HCT116 (cell line): ENCODE data around the gene STK25. TPM values are rescaled to one million over a fixed set of nuclear protein-coding genes. Genes with fewer than 3 reads are reported as not detected.

ENCODE experiments used
- ATAC-seq: fragments of 200-7000 bp; cut with Tn5 transposase; 2 replicates; pipeline ENCODE4 v1.9.1; 2020; ENCODE audit warnings: mild to moderate bottlenecking, moderate library complexity
- BruUV-seq: library from RNA; stranded (reverse); fragments of 400-500 nt; replicated peaks from 2 replicates; lab custom pipeline; 2021; lab: Mats Ljungman, UMichigan
- CTCF ChIA-PET: fragments of 300-600 bp; sonication (Branson Sonifier 250); formaldehyde crosslinking; loops from one replicate; lab custom pipeline; 2021; ENCODE audit warnings: antibody characterized with exemption; lab: Charles Lee
- POLR2A ChIA-PET: fragments of 300-600, 350-600 bp; sonication (Branson Sonifier 250); formaldehyde crosslinking; loops from one replicate; lab custom pipeline; 2021; ENCODE audit warnings: antibody characterized with exemption; lab: Charles Lee
- RAD21 ChIA-PET, 2 experiments: fragments of 300-600 bp; sonication (Branson Sonifier 250); formaldehyde crosslinking; loops; one replicate each; lab custom pipeline; 2023; ENCODE audit warnings: low total read pairs in 2 of 2; ENCODE audit not compliant: uncharacterized antibody in 2 of 2, unreplicated experiment in 2 of 2, low non-redundant PET in 1 of 2; lab: Charles Lee
- DNase-seq: peaks from one replicate; pipeline ENCODE4 v3.0.0-alpha.2; 2010; ENCODE audit warnings: low read depth, low spot score
- H2AFZ ChIP-seq: fragments of 200-600 bp; shearing (Covaris generic), sonication (generic); 2 replicates; pipeline ENCODE4 v1.6.1; 2017; ENCODE audit warnings: low read depth, mixed run types, mixed read lengths, antibody characterized with exemption, low read length; ENCODE audit not compliant: poor library complexity, severe bottlenecking
- H3K27ac ChIP-seq: 2 replicates; pipeline ENCODE4 v1.5.1; 2012; ENCODE audit warnings: low read depth, low read length
- H3K27me3 ChIP-seq: fragments of 200-600 bp; sonication (generic); 2 replicates; pipeline ENCODE4 v1.6.1; 2016; ENCODE audit warnings: mixed run types, low read length, mixed read lengths; ENCODE audit not compliant: insufficient read depth
- H3K36me3 ChIP-seq, 2 experiments: fragments of 200-500 bp in 1 of 2; fragments of 200-600 bp in 1 of 2; sonication (Bioruptor generic) in 1 of 2; sonication (generic) in 1 of 2; 2 replicates each; pipeline versions ENCODE4 v1.5.1 to v1.6.1; 2014 to 2016; ENCODE audit warnings: low read length in 2 of 2, inconsistent platforms in 1 of 2, mixed read lengths in 1 of 2, mixed run types in 1 of 2; ENCODE audit not compliant: insufficient read depth in 2 of 2, control insufficient read depth in 1 of 2
- H3K4me1 ChIP-seq, 2 experiments: fragments of 200-600 bp in 1 of 2; sonication (generic) in 1 of 2; 2 replicates each; pipeline versions ENCODE4 v1.5.1 to v1.6.1; 2012 to 2017; ENCODE audit warnings: low read length in 2 of 2, inconsistent platforms in 1 of 2, mild to moderate bottlenecking in 1 of 2, mixed read lengths in 1 of 2, mixed run types in 1 of 2, moderate library complexity in 1 of 2; ENCODE audit not compliant: insufficient read depth in 2 of 2, control insufficient read depth in 1 of 2
- H3K4me2 ChIP-seq: fragments of 200-600 bp; sonication (generic); 2 replicates; pipeline ENCODE4 v1.6.1; 2017; ENCODE audit warnings: mixed run types, low read length, mixed read lengths
- H3K4me3 ChIP-seq, 2 experiments: fragments of 200-600 bp in 1 of 2; sonication (generic) in 1 of 2; replicated peaks in 1 of 2; 2 replicates each; pipeline ENCODE4 v1.5.1; 2011 to 2016; ENCODE audit warnings: low read length in 2 of 2, control low read depth in 1 of 2, low read depth in 1 of 2, mild to moderate bottlenecking in 1 of 2, mixed read lengths in 1 of 2, mixed run types in 1 of 2
- H3K79me2 ChIP-seq: fragments of 200-600 bp; sonication (generic); 2 replicates; pipeline ENCODE4 v1.6.1; 2017; ENCODE audit warnings: mild to moderate bottlenecking, mixed run types, low read length, moderate library complexity, mixed read lengths; ENCODE audit not compliant: insufficient read depth
- H3K9ac ChIP-seq: fragments of 200-600 bp; sonication (generic); 2 replicates; pipeline ENCODE4 v1.6.1; 2016; ENCODE audit warnings: low read length, mixed read lengths
- H3K9me2 ChIP-seq: fragments of 200-600 bp; sonication (generic), shearing (Covaris generic); 2 replicates; pipeline ENCODE4 v1.6.1; 2017; ENCODE audit warnings: mixed run types, mild to moderate bottlenecking, moderate library complexity; ENCODE audit not compliant: insufficient read depth
- H3K9me3 ChIP-seq, 2 experiments: fragments of 200-500 bp in 1 of 2; fragments of 200-600 bp in 1 of 2; sonication (Bioruptor generic) in 1 of 2; sonication (generic) in 1 of 2; 2 replicates each; pipeline ENCODE4 v1.6.1; 2014 to 2017; ENCODE audit warnings: low read length in 2 of 2, mixed read lengths in 2 of 2, inconsistent platforms in 1 of 2, low read depth in 1 of 2, mild to moderate bottlenecking in 1 of 2, mixed run types in 1 of 2, moderate library complexity in 1 of 2; ENCODE audit not compliant: control insufficient read depth in 1 of 2, insufficient read depth in 1 of 2
- H4K20me1 ChIP-seq: fragments of 200-600 bp; sonication (generic), shearing (Covaris generic); 2 replicates; pipeline ENCODE4 v1.6.1; 2017; ENCODE audit warnings: mixed run types, mild to moderate bottlenecking, moderate library complexity; ENCODE audit not compliant: insufficient read depth
- CBX3 ChIP-seq: IDR thresholded peaks from 2 replicates; pipeline ENCODE4 v1.6.1; 2012; ENCODE audit warnings: low read depth
- EZH2 ChIP-seq: fragments of 200-600 bp; sonication (generic); IDR thresholded peaks from 2 replicates; pipeline ENCODE4 v1.6.1; 2017; ENCODE audit warnings: antibody characterized with exemption, mixed run types
- FOSL1 ChIP-seq: IDR thresholded peaks from 2 replicates; pipeline ENCODE4 v1.6.1; 2012; ENCODE audit warnings: low read depth
- JUND ChIP-seq: IDR thresholded peaks from 2 replicates; pipeline ENCODE4 v1.6.1; 2012
- POLR2AphosphoS5 ChIP-seq: IDR thresholded peaks from 2 replicates; pipeline ENCODE4 v1.6.1; 2011; ENCODE audit warnings: mild to moderate bottlenecking, low read depth, low read length, moderate library complexity
- SIN3A ChIP-seq: IDR thresholded peaks from 2 replicates; pipeline ENCODE4 v1.6.1; 2012; ENCODE audit warnings: low read depth
- SP1 ChIP-seq: IDR thresholded peaks from 2 replicates; pipeline ENCODE4 v1.6.1; 2012; ENCODE audit warnings: low read depth
- SRF ChIP-seq: IDR thresholded peaks from 2 replicates; pipeline ENCODE4 v1.6.1; 2012; ENCODE audit warnings: low read depth
- YY1 ChIP-seq: IDR thresholded peaks from 2 replicates; pipeline ENCODE4 v1.6.1; 2011; ENCODE audit warnings: low read length, low read depth, moderate library complexity, mild to moderate bottlenecking; ENCODE audit not compliant: insufficient replicate concordance; ENCODE audit errors: extremely low read depth
- ZFX ChIP-seq: fragments of 450-650 bp; IDR thresholded peaks from 2 replicates; pipeline ENCODE4 v1.6.1; 2017
- intact Hi-C: fragments of 100-400 bp; cut with micrococcal nuclease; formaldehyde crosslinking; loops from 2 replicates; pipeline ENCODE4 v1.10.0; 2022
- total RNA-seq: library from RNA; stranded (reverse); gene quantifications from one replicate; pipeline ENCODE4 v1.2.1, GENCODE V29; 2021; ENCODE audit not compliant: unreplicated experiment
- TF ChIP-seq, protein P1 (sequence below): IDR thresholded peaks from 2 replicates; pipeline ENCODE4 v1.6.1; 2012; ENCODE audit warnings: low read depth
- TF ChIP-seq, protein P2 (sequence below): IDR thresholded peaks from 2 replicates; pipeline ENCODE4 v1.6.1; 2012
- TF ChIP-seq, protein P3 (sequence below): IDR thresholded peaks from 2 replicates; pipeline ENCODE4 v1.6.1; 2012
- TF ChIP-seq, protein P4 (sequence below): IDR thresholded peaks from 2 replicates; pipeline ENCODE4 v1.6.1; 2011; ENCODE audit warnings: mild to moderate bottlenecking, low read length, moderate library complexity; ENCODE audit not compliant: insufficient replicate concordance; ENCODE audit errors: extremely low read depth
- TF ChIP-seq, protein P5 (sequence below), 3 experiments: fragments of 200-600 bp in 1 of 3; sonication (generic) in 1 of 3; IDR thresholded peaks in 2 of 3; conservative IDR thresholded peaks in 1 of 3; 2 replicates each; pipeline ENCODE4 v1.5.1; 2012 to 2017; ENCODE audit warnings: low read depth in 2 of 3, low read length in 2 of 3, antibody characterized with exemption in 1 of 3, borderline replicate concordance in 1 of 3, control low read depth in 1 of 3, mild to moderate bottlenecking in 1 of 3, mixed read lengths in 1 of 3, mixed run types in 1 of 3, moderate library complexity in 1 of 3; ENCODE audit not compliant: insufficient read depth in 1 of 3

The STK25 gene
- total RNA-seq, 1 experiment from 2014 or later: 160 TPM

DNA sequence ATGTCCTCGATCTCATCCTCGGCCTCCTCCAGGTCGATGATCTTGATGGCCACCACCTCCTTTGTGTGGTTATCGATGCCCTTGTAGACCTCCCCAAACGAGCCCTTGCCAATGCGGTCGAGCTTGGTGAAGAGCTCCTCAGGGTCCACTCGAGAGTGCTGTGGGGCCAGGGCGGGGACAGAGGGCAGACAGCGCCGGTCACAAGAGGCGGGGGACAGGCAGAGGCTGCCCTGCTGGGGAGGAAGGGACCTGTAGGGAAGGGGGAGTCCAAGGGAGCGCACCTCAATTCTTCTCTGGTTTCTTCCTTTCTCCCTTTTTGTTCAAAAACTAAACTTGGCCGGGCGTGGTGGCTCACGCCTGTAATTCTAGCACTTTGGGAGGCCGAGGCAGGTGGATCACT lies 6.8 kb downstream of the STK25 start:
- Histone ChIP-seq H4K20me1 (no peaks in the 10 kb centered on the region), H3K4me3 (no peak overlapping the region), H2AFZ (no peak overlapping the region), H3K79me2 (peaks cover 52% of the 10 kb centered on the region), H3K9ac (no peak overlapping the region), H3K4me1 (peaks cover under 1 to 6% of the 10 kb centered on the region in 2 experiments; a peak in 3 of 4 replicates), H3K36me3 (peaks cover 6 to 16% of the 10 kb centered on the region in 2 experiments; a peak in 2 of 4 replicates), H3K27me3 (no peaks in the 10 kb centered on the region), H3K9me3 (no peaks in the 10 kb centered on the region), H3K27ac (no peak overlapping the region), H3K9me2 (no peaks in the 10 kb centered on the region), H3K4me2 (no peak overlapping the region)
- no TSS peak for BruUV-seq
- DNase-seq (no peak), ATAC-seq (no peak)
- POLR2A ChIA-PET: no interaction called here
- RAD21 ChIA-PET: no interaction called here
- intact Hi-C loops: no loop called here
- TF ChIP-seq, protein P1, sequence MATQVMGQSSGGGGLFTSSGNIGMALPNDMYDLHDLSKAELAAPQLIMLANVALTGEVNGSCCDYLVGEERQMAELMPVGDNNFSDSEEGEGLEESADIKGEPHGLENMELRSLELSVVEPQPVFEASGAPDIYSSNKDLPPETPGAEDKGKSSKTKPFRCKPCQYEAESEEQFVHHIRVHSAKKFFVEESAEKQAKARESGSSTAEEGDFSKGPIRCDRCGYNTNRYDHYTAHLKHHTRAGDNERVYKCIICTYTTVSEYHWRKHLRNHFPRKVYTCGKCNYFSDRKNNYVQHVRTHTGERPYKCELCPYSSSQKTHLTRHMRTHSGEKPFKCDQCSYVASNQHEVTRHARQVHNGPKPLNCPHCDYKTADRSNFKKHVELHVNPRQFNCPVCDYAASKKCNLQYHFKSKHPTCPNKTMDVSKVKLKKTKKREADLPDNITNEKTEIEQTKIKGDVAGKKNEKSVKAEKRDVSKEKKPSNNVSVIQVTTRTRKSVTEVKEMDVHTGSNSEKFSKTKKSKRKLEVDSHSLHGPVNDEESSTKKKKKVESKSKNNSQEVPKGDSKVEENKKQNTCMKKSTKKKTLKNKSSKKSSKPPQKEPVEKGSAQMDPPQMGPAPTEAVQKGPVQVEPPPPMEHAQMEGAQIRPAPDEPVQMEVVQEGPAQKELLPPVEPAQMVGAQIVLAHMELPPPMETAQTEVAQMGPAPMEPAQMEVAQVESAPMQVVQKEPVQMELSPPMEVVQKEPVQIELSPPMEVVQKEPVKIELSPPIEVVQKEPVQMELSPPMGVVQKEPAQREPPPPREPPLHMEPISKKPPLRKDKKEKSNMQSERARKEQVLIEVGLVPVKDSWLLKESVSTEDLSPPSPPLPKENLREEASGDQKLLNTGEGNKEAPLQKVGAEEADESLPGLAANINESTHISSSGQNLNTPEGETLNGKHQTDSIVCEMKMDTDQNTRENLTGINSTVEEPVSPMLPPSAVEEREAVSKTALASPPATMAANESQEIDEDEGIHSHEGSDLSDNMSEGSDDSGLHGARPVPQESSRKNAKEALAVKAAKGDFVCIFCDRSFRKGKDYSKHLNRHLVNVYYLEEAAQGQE: no peak
- TF ChIP-seq SRF (no peak), POLR2AphosphoS5 (no peak), CBX3 (no peak), SIN3A (no peak), JUND (no peak), EZH2 (no peak), FOSL1 (no peak), SP1 (no peak), ZFX (no peak), YY1 (no peak)
- TF ChIP-seq, protein P2, sequence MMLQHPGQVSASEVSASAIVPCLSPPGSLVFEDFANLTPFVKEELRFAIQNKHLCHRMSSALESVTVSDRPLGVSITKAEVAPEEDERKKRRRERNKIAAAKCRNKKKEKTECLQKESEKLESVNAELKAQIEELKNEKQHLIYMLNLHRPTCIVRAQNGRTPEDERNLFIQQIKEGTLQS: no peak
- TF ChIP-seq, protein P3, sequence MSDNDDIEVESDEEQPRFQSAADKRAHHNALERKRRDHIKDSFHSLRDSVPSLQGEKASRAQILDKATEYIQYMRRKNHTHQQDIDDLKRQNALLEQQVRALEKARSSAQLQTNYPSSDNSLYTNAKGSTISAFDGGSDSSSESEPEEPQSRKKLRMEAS: no peak
- TF ChIP-seq, protein P4, sequence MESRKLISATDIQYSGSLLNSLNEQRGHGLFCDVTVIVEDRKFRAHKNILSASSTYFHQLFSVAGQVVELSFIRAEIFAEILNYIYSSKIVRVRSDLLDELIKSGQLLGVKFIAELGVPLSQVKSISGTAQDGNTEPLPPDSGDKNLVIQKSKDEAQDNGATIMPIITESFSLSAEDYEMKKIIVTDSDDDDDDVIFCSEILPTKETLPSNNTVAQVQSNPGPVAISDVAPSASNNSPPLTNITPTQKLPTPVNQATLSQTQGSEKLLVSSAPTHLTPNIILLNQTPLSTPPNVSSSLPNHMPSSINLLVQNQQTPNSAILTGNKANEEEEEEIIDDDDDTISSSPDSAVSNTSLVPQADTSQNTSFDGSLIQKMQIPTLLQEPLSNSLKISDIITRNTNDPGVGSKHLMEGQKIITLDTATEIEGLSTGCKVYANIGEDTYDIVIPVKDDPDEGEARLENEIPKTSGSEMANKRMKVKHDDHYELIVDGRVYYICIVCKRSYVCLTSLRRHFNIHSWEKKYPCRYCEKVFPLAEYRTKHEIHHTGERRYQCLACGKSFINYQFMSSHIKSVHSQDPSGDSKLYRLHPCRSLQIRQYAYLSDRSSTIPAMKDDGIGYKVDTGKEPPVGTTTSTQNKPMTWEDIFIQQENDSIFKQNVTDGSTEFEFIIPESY: no peak
- TF ChIP-seq, protein P5, sequence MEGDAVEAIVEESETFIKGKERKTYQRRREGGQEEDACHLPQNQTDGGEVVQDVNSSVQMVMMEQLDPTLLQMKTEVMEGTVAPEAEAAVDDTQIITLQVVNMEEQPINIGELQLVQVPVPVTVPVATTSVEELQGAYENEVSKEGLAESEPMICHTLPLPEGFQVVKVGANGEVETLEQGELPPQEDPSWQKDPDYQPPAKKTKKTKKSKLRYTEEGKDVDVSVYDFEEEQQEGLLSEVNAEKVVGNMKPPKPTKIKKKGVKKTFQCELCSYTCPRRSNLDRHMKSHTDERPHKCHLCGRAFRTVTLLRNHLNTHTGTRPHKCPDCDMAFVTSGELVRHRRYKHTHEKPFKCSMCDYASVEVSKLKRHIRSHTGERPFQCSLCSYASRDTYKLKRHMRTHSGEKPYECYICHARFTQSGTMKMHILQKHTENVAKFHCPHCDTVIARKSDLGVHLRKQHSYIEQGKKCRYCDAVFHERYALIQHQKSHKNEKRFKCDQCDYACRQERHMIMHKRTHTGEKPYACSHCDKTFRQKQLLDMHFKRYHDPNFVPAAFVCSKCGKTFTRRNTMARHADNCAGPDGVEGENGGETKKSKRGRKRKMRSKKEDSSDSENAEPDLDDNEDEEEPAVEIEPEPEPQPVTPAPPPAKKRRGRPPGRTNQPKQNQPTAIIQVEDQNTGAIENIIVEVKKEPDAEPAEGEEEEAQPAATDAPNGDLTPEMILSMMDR (IDR thresholded peaks at IDR 0.05 in 2 of 3, conservative IDR thresholded peaks at IDR 0.05 in 1 of 3; ENCODE audit: borderline replicate concordance in 1 of 3, insufficient read depth in 1 of 3, low read depth in 2 of 3, low read length in 2 of 3): no peak
- CTCF ChIA-PET: no interaction called here
